ENCODE results near the gene KRT79.

The KRT79 gene

GRCh38 chr12:52789637-52790426 is 44.3 kb downstream of the KRT79 start:
- Histone ChIP-seq H3K27me3 (ENCODE audit: insufficient read depth, poor library complexity, severe bottlenecking) (peaks cover 28% of the 10 kb centered on the region), H3K4me3 (replicated peaks; ENCODE audit: insufficient read depth, low read length) (no peak overlapping the region), H3K27ac (replicated peaks) (no peak overlapping the region)
- TF ChIP-seq POLR2AphosphoS5 (IDR thresholded peaks at IDR 0.05; ENCODE audit: low read depth) (no peak), REST (IDR thresholded peaks at IDR 0.05; ENCODE audit: insufficient replicate concordance, low read depth) (no peak), SPI1 (IDR thresholded peaks at IDR 0.05; ENCODE audit: borderline replicate concordance, low read depth) (no peak), GABPA (IDR thresholded peaks at IDR 0.05; ENCODE audit: low read depth) (no peak)
- TF ChIP-seq, protein P1, sequence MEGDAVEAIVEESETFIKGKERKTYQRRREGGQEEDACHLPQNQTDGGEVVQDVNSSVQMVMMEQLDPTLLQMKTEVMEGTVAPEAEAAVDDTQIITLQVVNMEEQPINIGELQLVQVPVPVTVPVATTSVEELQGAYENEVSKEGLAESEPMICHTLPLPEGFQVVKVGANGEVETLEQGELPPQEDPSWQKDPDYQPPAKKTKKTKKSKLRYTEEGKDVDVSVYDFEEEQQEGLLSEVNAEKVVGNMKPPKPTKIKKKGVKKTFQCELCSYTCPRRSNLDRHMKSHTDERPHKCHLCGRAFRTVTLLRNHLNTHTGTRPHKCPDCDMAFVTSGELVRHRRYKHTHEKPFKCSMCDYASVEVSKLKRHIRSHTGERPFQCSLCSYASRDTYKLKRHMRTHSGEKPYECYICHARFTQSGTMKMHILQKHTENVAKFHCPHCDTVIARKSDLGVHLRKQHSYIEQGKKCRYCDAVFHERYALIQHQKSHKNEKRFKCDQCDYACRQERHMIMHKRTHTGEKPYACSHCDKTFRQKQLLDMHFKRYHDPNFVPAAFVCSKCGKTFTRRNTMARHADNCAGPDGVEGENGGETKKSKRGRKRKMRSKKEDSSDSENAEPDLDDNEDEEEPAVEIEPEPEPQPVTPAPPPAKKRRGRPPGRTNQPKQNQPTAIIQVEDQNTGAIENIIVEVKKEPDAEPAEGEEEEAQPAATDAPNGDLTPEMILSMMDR (IDR thresholded peaks at IDR 0.05; ENCODE audit: insufficient read depth, low read length): no peak
- peak in 1 of 2 experiments; percentile 18 for DNase-seq (ENCODE audit: low read depth in 1 of 2, low spot score in 1 of 2)

DNA sequence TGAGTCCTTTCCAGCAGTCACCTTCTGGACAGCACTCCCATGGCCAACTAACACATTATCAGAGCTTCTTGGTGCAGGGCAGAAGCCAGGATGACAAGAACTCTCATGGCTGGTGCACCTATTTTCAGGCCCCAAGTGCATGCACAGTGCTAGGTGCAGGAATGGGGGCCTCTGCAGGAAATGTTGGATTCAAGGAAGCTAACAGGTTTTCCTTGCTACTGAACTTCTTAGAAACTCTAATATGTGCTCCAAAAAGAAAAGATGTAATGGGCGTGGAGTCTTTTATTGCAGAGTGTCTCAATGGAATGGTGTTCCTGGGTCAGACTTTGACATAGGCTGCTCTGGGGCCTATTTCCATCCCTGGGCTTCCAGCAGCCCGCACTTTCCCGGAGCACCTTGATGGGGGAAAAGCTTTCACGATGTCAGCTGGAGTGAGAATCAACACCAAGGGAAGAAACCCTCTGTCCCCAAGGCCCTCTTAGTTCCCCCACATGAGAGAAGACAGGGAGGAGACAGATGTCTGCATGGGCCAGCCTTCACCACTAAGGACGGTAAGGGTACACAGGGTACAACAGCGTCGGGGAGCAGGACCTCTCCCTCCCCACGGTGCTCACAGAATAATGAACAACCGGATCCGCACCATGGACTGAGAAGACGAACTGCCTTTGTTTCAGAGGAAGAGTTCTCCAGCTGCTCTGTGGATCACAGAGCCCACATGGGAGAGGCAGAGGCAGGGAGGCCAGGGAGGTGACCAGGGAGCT is 45.1 kb downstream of the KRT79 start:
- H3K4me3 ChIP-seq (replicated peaks; ENCODE audit: insufficient read depth, low read length): no peak overlapping the region
- TF ChIP-seq POLR2AphosphoS5 (IDR thresholded peaks at IDR 0.05; ENCODE audit: low read depth) (no peak), SPI1 (IDR thresholded peaks at IDR 0.05; ENCODE audit: borderline replicate concordance, low read depth) (no peak)
- no peak for DNase-seq (ENCODE audit: low read depth in 1 of 2, low spot score in 1 of 2)
- peaks cover 28% of the 10 kb centered on the region for H3K27me3 ChIP-seq (ENCODE audit: insufficient read depth, poor library complexity, severe bottlenecking)
- H3K27ac ChIP-seq (replicated peaks): no peak overlapping the region

DNA sequence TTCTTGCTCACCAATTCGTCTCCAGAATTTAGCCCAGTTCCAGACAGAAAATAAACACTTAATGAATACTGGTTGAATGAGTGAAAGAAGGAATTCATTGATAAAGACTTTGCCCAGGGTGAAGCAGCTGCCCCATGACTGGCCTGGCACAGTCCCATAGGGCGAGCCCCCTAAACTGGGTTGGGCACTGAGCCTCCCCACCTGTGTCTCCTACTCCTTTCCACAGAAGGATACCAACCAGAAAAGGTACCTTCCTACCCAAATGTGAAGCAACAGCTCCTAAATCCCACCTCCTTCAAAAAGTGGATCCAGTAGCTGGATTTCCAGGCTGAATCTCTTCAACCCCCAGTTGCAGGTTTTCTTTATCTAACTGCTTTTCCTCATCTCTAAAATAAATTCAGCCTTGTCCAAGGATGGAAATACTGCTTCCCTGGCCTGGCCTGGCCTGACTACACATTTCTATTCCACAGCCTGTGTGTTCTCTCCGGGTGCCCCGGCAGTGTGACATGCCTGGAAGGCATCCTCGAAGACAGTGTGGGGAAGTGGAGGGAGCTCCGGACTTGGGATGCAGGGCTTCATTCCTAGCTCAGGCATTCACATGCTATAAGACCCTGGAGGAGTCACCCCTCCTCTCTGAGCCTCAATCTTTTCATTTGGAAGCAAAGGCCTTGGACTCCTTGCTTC is 45.8 kb downstream of the KRT79 start:
- Histone ChIP-seq H3K27ac (replicated peaks) (no peak overlapping the region), H3K4me3 (replicated peaks; ENCODE audit: insufficient read depth, low read length) (no peak overlapping the region), H3K27me3 (ENCODE audit: insufficient read depth, poor library complexity, severe bottlenecking) (peaks cover 28% of the 10 kb centered on the region)
- TF ChIP-seq REST (IDR thresholded peaks at IDR 0.05; ENCODE audit: insufficient replicate concordance, low read depth) (no peak), POLR2AphosphoS5 (IDR thresholded peaks at IDR 0.05; ENCODE audit: low read depth) (no peak), GABPA (IDR thresholded peaks at IDR 0.05; ENCODE audit: low read depth) (no peak), SPI1 (IDR thresholded peaks at IDR 0.05; ENCODE audit: borderline replicate concordance, low read depth) (no peak)
- TF ChIP-seq, protein P1 (IDR thresholded peaks at IDR 0.05; ENCODE audit: insufficient read depth, low read length): no peak
- DNase-seq (ENCODE audit: low read depth in 1 of 2, low spot score in 1 of 2): no peak
